Progenitor cell of endocrine pancreas (in vitro differentiated cells): ENCODE results near the gene ZBTB46. TPM values are rescaled to one million over a fixed set of nuclear protein-coding genes. Genes with fewer than 3 reads are reported as not detected.

Source experiments
- DNase-seq: peaks from one replicate; pipeline ENCODE4 v3.0.0; 2021; ENCODE audit warnings: low spot score; ENCODE audit not compliant: unreplicated experiment
- H3K27ac Mint-ChIP-seq: 2 replicates; pipeline ENCODE4 v1.8.0; 2021; ENCODE audit warnings: mild to moderate bottlenecking, moderate library complexity, mixed read lengths
- H3K27me3 Mint-ChIP-seq: 2 replicates; pipeline ENCODE4 v1.8.0; 2021; ENCODE audit warnings: mixed read lengths
- H3K36me3 Mint-ChIP-seq: 2 replicates; pipeline ENCODE4 v1.8.0; 2022; ENCODE audit warnings: mixed read lengths; ENCODE audit not compliant: insufficient read depth
- H3K4me1 Mint-ChIP-seq: 2 replicates; pipeline ENCODE4 v1.8.0; 2021; ENCODE audit warnings: low read depth, mixed read lengths
- H3K4me3 Mint-ChIP-seq: 2 replicates; pipeline ENCODE4 v1.8.0; 2021; ENCODE audit warnings: low read depth, mild to moderate bottlenecking, moderate library complexity, mixed read lengths
- H3K9me3 Mint-ChIP-seq: 2 replicates; pipeline ENCODE4 v1.8.0; 2021; ENCODE audit warnings: low read depth, mixed read lengths
- CTCF ChIP-seq: fragments of 200-600 bp; sonication (generic); IDR thresholded peaks from one replicate; pipeline ENCODE4 v1.5.0; 2021; ENCODE audit warnings: antibody characterized with exemption, mild to moderate bottlenecking; ENCODE audit not compliant: unreplicated experiment
- total RNA-seq: library from RNA; stranded (reverse); gene quantifications from 2 replicates; pipeline ENCODE4 v1.2.1, GENCODE V29; 2021

The ZBTB46 gene
- total RNA-seq, 1 donor from 2014 or later: 31.2 TPM

- DNase-seq: no peak
- H3K4me3 Mint-ChIP-seq: peak overlapping the region; percentile 82
- no peaks in the 10 kb centered on the region for H3K9me3 Mint-ChIP-seq
- H3K27ac Mint-ChIP-seq: no peak overlapping the region
- peaks cover 3% of the 10 kb centered on the region for H3K36me3 Mint-ChIP-seq
- peaks cover 32% of the 10 kb centered on the region for H3K4me1 Mint-ChIP-seq
- no peak for TF ChIP-seq CTCF
- peaks cover 2% of the 10 kb centered on the region for H3K27me3 Mint-ChIP-seq
Observed at GRCh38 chr20:63828545-63828944, 2.5 kb downstream of the ZBTB46 start.

GRCh38 chr20:63828124-63828523 lies 2.9 kb downstream of the ZBTB46 start:
- Mint-ChIP-seq H3K4me1 (peaks cover 32% of the 10 kb centered on the region), H3K4me3 (peak overlapping the region; percentile 82), H3K27me3 (no peaks in the 10 kb centered on the region), H3K36me3 (peaks cover 3% of the 10 kb centered on the region), H3K9me3 (no peaks in the 10 kb centered on the region), H3K27ac (no peak overlapping the region)
- no peak for DNase-seq
- no peak for TF ChIP-seq CTCF

GRCh38 chr20:63826753-63827152 lies 4.3 kb downstream of the ZBTB46 start:
- H3K27ac Mint-ChIP-seq: no peak overlapping the region
- H3K4me3 Mint-ChIP-seq: no peak overlapping the region
- no peaks in the 10 kb centered on the region for H3K27me3 Mint-ChIP-seq

GRCh38 chr20:63825331-63826118 lies 5.5 kb downstream of the ZBTB46 start:
- peaks cover 33% of the 10 kb centered on the region for H3K4me1 Mint-ChIP-seq
- no peak overlapping the region for H3K4me3 Mint-ChIP-seq
- no peak for DNase-seq
- H3K9me3 Mint-ChIP-seq: no peaks in the 10 kb centered on the region
- TF ChIP-seq CTCF: no peak
- no peak overlapping the region for H3K27ac Mint-ChIP-seq
- H3K27me3 Mint-ChIP-seq: no peaks in the 10 kb centered on the region
- H3K36me3 Mint-ChIP-seq: peaks cover 3% of the 10 kb centered on the region

More at GRCh38 chr20:63826753-63827152, 4.3 kb downstream of the ZBTB46 start:
- no peak for TF ChIP-seq CTCF
- H3K36me3 Mint-ChIP-seq: peaks cover 3% of the 10 kb centered on the region
- H3K4me1 Mint-ChIP-seq: peaks cover 33% of the 10 kb centered on the region
- no peaks in the 10 kb centered on the region for H3K9me3 Mint-ChIP-seq
- no peak for DNase-seq

GRCh38 chr20:63823691-63824311 lies 7.3 kb downstream of the ZBTB46 start:
- peaks cover 3% of the 10 kb centered on the region for H3K36me3 Mint-ChIP-seq
- TF ChIP-seq CTCF: no peak
- H3K9me3 Mint-ChIP-seq: no peaks in the 10 kb centered on the region
- no peak overlapping the region for H3K4me3 Mint-ChIP-seq
- H3K4me1 Mint-ChIP-seq: peaks cover 23% of the 10 kb centered on the region
- no peaks in the 10 kb centered on the region for H3K27me3 Mint-ChIP-seq
- no peak for DNase-seq
- peak overlapping the region; percentile 59 for H3K27ac Mint-ChIP-seq
